Breast epithelium (tissue), 4 donors: ENCODE results near the gene RNF150. TPM values are rescaled to one million over a fixed set of nuclear protein-coding genes. Genes with fewer than 3 reads are reported as not detected.

Experiments used
- DNase-seq, 2 donors: peaks; one replicate each; pipeline ENCODE4 v3.0.0-alpha.2; 2019; ENCODE audit warnings: low spot score in 2 of 2
- H3K27ac ChIP-seq, 2 donors: fragments of 200-600 bp; sonication (generic) in 1 of 2; one replicate each; pipeline ENCODE4 v1.5.1; 2016 to 2019; ENCODE audit warnings: mild to moderate bottlenecking in 1 of 2
- H3K27me3 ChIP-seq, 2 donors: fragments of 200-600 bp; sonication (generic) in 1 of 2; one replicate each; pipeline versions ENCODE4 v1.5.1 to v1.6.0; 2017 to 2019; ENCODE audit warnings: control low read depth in 1 of 2, mild to moderate bottlenecking in 1 of 2
- H3K36me3 ChIP-seq: fragments of 200-600 bp; one replicate; pipeline ENCODE4 v1.5.1; 2019
- H3K4me1 ChIP-seq, 2 donors: fragments of 200-600 bp; sonication (generic); one replicate each; pipeline ENCODE4 v1.5.1; 2016 to 2019; ENCODE audit warnings: control low read depth in 1 of 2
- H3K4me3 ChIP-seq, 3 donors: fragments of 200-600 bp; sonication (generic); 1 replicate in 2 of 3; 2 replicates in 1 of 3; pipeline ENCODE4 v1.5.1; 2016 to 2019; ENCODE audit warnings: mild to moderate bottlenecking in 3 of 3, moderate library complexity in 2 of 3
- H3K9me3 ChIP-seq, 2 donors: fragments of 200-600 bp; sonication (generic) in 1 of 2; one replicate each; pipeline ENCODE4 v1.5.1; 2016 to 2019; ENCODE audit warnings: control low read depth in 1 of 2
- POLR2A ChIP-seq: fragments of 450-650 bp; IDR thresholded peaks from one replicate; pipeline ENCODE4 v1.6.1; 2016; ENCODE audit warnings: antibody characterized with exemption, mild to moderate bottlenecking, moderate library complexity
- POLR2AphosphoS5 ChIP-seq, 3 donors: sonication (generic); formaldehyde crosslinking; IDR thresholded peaks; one replicate each; pipeline ENCODE4 v1.6.1; 2017; ENCODE audit warnings: antibody characterized with exemption in 3 of 3
- intact Hi-C: fragments of 100-400 bp; cut with DNase I; formaldehyde crosslinking; loops from one replicate; pipeline ENCODE4 v1.15.1; 2023; ENCODE audit warnings: low total_unique reads
- total RNA-seq, 3 donors: library from RNA; depleted of rRNA; stranded (reverse); fragments of >200 nt; gene quantifications; one replicate each; pipeline ENCODE4 v1.1.0, GENCODE V29; 2016
- TF ChIP-seq, protein P1 (sequence below), 3 donors: fragments of 450-650 bp; IDR thresholded peaks; one replicate each; pipeline ENCODE4 v1.5.1; 2016 to 2017; ENCODE audit warnings: antibody characterized with exemption in 3 of 3, mild to moderate bottlenecking in 3 of 3, moderate library complexity in 3 of 3

Gene RNF150
- total RNA-seq, 3 donors from 2014 or later, result 5.6 to 19.7 (median 14.8) TPM

DNA sequence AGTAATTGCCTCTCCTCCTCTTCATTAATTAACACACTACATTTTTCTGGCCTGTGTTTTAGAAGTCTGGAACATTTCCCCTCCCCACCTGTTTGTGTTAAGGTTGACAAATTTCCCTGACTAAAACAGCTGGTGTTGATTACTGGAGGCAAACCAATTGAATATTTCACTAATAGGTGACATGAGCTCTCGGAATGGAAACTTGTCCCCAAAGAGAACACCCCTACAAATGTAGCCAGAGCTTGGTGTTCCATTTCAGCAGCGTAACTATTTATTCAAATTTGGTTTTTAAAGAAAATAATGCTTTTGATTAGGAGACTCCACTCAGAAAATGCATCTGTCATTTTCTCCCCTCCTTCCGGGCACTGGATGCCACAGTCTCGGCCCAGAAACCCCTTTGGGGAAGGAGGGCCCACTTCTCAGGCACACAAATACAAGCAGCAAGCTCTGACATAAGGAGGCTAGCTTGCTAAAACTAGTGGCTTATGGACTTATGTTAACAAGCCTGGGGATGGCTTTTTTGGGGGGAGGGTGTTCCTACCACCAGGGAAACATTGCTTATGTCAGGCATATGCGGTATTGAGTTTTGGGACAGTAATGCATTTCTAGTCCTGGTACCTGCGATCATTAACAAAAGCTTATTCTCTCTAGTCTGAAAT, 2.2 kb downstream of the RNF150 start:
- Histone ChIP-seq H3K36me3 (no peaks in the 10 kb centered on the region), H3K27me3 (no peaks in the 10 kb centered on the region), H3K27ac (no peak overlapping the region), H3K4me1 (no peaks in the 10 kb centered on the region), H3K4me3 (peak overlapping the region in 2 of 3 donors; percentile 79 to 95), H3K9me3 (no peaks in the 10 kb centered on the region)
- DNase-seq, result no peak
- TF ChIP-seq POLR2AphosphoS5 (IDR thresholded peaks at IDR 0.05) (no peak), POLR2A (no peak)
- TF ChIP-seq, protein P1, sequence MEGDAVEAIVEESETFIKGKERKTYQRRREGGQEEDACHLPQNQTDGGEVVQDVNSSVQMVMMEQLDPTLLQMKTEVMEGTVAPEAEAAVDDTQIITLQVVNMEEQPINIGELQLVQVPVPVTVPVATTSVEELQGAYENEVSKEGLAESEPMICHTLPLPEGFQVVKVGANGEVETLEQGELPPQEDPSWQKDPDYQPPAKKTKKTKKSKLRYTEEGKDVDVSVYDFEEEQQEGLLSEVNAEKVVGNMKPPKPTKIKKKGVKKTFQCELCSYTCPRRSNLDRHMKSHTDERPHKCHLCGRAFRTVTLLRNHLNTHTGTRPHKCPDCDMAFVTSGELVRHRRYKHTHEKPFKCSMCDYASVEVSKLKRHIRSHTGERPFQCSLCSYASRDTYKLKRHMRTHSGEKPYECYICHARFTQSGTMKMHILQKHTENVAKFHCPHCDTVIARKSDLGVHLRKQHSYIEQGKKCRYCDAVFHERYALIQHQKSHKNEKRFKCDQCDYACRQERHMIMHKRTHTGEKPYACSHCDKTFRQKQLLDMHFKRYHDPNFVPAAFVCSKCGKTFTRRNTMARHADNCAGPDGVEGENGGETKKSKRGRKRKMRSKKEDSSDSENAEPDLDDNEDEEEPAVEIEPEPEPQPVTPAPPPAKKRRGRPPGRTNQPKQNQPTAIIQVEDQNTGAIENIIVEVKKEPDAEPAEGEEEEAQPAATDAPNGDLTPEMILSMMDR (IDR thresholded peaks at IDR 0.05), result no peak
- intact Hi-C loops, result loop anchor here (10.0 kb wide), 1 partner anchor 496 kb away; no protein-coding TSS in a partner anchor

DNA sequence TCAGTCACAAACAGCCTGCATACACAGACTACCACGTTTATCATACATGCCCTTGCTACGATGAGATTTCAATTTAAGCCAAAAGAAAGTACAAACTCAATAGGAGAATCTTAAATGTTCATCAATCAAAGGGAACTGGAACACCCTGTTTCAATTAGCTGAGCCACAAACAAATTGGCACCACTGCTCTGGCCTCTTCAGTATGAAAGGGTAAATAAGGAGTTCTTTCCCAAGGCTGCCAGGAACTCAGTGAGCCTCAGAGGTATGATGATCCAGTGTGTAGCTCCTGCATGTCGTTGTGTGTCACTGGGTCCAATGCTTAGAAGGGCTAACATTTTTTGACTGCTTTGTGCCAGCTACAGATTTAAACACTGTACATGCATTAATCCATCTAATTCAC, 5.4 kb downstream of the RNF150 start:
- Histone ChIP-seq H3K4me3 (no peak overlapping the region), H3K9me3 (no peaks in the 10 kb centered on the region), H3K36me3 (no peaks in the 10 kb centered on the region), H3K4me1 (no peaks in the 10 kb centered on the region), H3K27me3 (no peaks in the 10 kb centered on the region), H3K27ac (no peak overlapping the region)
- intact Hi-C loops, result no loop called here
- DNase-seq, result peak in 1 of 2 donors; percentile 17
- TF ChIP-seq, protein P1 (IDR thresholded peaks at IDR 0.05), result no peak
- TF ChIP-seq POLR2AphosphoS5 (IDR thresholded peaks at IDR 0.05), result no peak
- no peak for TF ChIP-seq POLR2A

DNA sequence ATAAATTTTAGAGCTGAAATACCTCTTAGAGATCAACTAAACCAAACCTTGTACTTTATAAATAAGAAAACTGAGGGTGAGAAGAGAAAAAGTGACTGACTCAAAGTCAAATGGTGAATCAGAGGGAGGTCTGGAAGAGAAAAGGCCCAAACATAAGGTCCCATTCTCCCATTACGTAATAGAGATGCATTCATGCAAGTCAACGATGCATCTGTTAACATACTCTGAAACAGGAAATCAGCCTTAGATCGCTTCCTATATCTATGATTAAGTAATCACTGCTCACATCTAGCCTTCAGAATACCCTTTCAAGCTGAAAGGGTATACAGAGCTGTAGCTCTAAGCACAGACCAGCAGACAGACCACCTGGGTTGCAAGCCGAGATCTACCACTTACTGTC, 6.5 kb downstream of the RNF150 start:
- Histone ChIP-seq H3K4me3 (no peak overlapping the region), H3K9me3 (no peaks in the 10 kb centered on the region), H3K27me3 (no peaks in the 10 kb centered on the region), H3K36me3 (no peaks in the 10 kb centered on the region), H3K4me1 (no peaks in the 10 kb centered on the region), H3K27ac (no peak overlapping the region)
- no peak for DNase-seq
- intact Hi-C loops, result no loop called here
- TF ChIP-seq POLR2A, result no peak
- TF ChIP-seq, protein P1 (IDR thresholded peaks at IDR 0.05), result no peak
- no peak for TF ChIP-seq POLR2AphosphoS5 (IDR thresholded peaks at IDR 0.05)

DNA sequence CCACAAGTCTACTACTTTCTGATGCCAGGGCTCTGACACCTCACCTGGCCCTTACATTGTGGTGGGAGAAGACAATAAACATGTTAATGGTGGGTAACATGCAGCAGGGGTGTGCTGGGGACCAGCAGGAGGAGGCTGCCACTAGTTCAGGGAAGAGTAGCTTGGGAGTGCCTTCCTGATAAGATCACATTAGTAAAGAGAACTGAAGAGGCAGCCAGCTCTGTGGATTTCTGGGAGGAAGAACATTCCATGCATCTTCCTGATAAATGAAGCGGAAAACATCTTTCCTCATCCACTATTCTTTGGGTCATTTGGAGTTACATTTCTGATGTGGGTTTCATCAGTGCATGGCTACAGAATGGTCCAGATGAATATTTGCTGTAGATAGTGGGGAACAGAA, 9.0 kb downstream of the RNF150 start:
- no peaks in the 10 kb centered on the region for H3K4me1 ChIP-seq
- no peaks in the 10 kb centered on the region for H3K36me3 ChIP-seq
- no peak overlapping the region for H3K4me3 ChIP-seq
- H3K27me3 ChIP-seq, result no peaks in the 10 kb centered on the region
- intact Hi-C loops, result no loop called here
- TF ChIP-seq POLR2AphosphoS5 (IDR thresholded peaks at IDR 0.05) (no peak), POLR2A (no peak)
- TF ChIP-seq, protein P1 (IDR thresholded peaks at IDR 0.05), result no peak
- DNase-seq, result no peak
- no peak overlapping the region for H3K27ac ChIP-seq
- H3K9me3 ChIP-seq, result no peaks in the 10 kb centered on the region

DNA sequence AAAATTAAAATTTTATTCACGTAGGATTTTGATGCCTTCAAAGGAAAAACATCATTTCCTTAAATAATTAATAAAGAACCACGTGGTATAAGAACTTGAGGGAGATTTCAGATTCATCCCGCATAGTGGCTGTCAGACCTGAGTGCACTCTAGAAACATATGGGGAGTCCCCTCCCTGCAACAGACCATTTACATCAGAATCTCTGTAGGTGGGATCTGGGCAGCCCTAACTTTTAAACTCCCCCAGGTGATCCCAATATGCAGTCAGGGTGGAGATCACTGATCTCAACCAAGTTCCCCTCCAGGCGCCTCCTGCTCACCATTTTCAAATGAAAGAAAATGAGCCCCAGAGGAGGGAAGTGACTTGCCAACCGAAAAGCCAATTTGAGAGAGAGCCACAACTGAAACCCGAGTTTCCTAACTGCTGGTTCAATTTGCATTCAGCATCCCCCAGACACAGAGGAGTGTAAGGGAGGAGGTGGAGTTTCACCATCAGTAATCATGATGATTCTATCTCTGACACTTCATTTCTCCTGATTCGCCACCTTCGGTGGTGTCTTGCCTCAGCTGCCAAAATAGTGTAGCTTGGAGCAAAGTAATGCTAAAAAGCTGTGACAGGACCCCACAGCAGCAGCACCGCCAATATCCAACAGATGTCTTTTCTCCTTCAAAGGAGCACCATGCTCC, 11.4 kb downstream of the RNF150 start:
- intact Hi-C loops, result no loop called here
- Histone ChIP-seq H3K9me3 (no peaks in the 10 kb centered on the region), H3K27me3 (no peaks in the 10 kb centered on the region), H3K4me1 (no peaks in the 10 kb centered on the region), H3K27ac (no peak overlapping the region), H3K36me3 (no peaks in the 10 kb centered on the region), H3K4me3 (no peak overlapping the region)
- no peak for DNase-seq
- TF ChIP-seq POLR2AphosphoS5 (IDR thresholded peaks at IDR 0.05) (no peak), POLR2A (no peak)
- TF ChIP-seq, protein P1 (IDR thresholded peaks at IDR 0.05), result no peak
